ENCODE data around the gene ORC6. TPM values are rescaled to one million over a fixed set of nuclear protein-coding genes. Genes with fewer than 3 reads are reported as not detected.

ORC6 gene
- total RNA-seq, 4 donors from 2014 or later, result 3.4 to 12.6 (median 7.7) TPM

GRCh38 chr16:46728806-46729205 lies 39.3 kb downstream of the ORC6 start:
- no peak overlapping the region for H3K27ac ChIP-seq
- WGBS, 2 donors, result 75 to 87% methylated on average over 10 to 12 of the region's 14 CpGs
- DNase-seq, result no peak
- H3K9me3 ChIP-seq, result no peaks in the 10 kb centered on the region
- intact Hi-C loops (cut with DNase I), result no loop called here
- no peaks in the 10 kb centered on the region for H3K27me3 ChIP-seq
- no peak overlapping the region for H3K4me3 ChIP-seq
- TF ChIP-seq CTCF (IDR thresholded peaks at IDR 0.05) (no peak), POLR2A (IDR thresholded peaks at IDR 0.05) (no peak)
- H3K36me3 ChIP-seq, result no peaks in the 10 kb centered on the region
- H3K4me1 ChIP-seq, result no peaks in the 10 kb centered on the region

DNA sequence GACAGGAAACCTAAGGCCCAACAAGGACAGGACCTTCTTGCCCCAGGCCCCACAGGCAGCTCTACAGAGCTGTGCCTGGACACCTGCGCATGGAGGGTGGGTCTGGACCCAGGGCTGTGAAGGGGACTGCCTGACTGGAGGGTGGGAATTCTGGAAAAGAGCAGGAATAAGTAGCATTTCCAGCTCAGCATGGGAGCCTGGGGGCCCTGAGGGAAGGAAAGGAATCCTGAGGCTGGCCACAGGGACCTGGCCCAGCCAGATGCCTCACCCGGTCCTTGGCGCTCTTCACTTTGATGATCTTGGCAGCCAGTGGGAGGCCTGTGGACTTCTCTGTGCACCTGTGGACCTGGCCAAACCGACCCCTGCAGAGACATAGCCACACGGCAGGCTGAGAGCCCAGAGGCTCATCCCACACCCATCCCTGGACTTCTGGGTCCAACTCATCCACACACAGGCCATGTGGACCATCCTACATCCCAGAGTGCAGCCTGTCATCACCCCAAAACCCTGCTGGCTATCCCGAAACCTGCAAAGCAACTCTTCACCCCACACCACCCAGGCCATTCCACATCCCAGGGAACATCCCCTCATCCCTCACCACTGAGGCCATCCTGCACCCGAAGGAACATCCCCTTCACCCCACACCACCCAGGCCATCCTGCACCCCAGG lies 40.0 kb downstream of the ORC6 start:
- TF ChIP-seq CTCF (IDR thresholded peaks at IDR 0.05), result no peak
- H3K4me1 ChIP-seq, result no peaks in the 10 kb centered on the region
- no peak for DNase-seq
- H3K9me3 ChIP-seq, result no peaks in the 10 kb centered on the region
- no peak overlapping the region for H3K4me3 ChIP-seq
- 76 to 87% methylated on average over 6 of the region's 7 CpGs for WGBS, 2 donors
- no peak overlapping the region for H3K27ac ChIP-seq
- H3K27me3 ChIP-seq, result no peaks in the 10 kb centered on the region
- intact Hi-C loops (cut with DNase I), result no loop called here
- H3K36me3 ChIP-seq, result no peaks in the 10 kb centered on the region

- WGBS, 2 donors, result 91 to 93% methylated on average over 7 to 8 of the region's 8 CpGs
- no peak overlapping the region for H3K27ac ChIP-seq
Measured at GRCh38 chr16:46730126-46730525, 40.7 kb downstream of the ORC6 start.

GRCh38 chr16:46730801-46731690 lies 41.6 kb downstream of the ORC6 start:
- intact Hi-C loops (cut with DNase I), result no loop called here
- TF ChIP-seq CTCF (IDR thresholded peaks at IDR 0.05), result no peak
- no peak for TF ChIP-seq POLR2A (IDR thresholded peaks at IDR 0.05)
- no peak for DNase-seq
- Histone ChIP-seq H3K4me1 (no peaks in the 10 kb centered on the region), H3K9me3 (no peaks in the 10 kb centered on the region), H3K4me3 (no peak overlapping the region), H3K27ac (no peak overlapping the region), H3K36me3 (no peaks in the 10 kb centered on the region), H3K27me3 (no peaks in the 10 kb centered on the region)
- WGBS, 2 donors, result 72 to 74% methylated on average over 10 to 16 of the region's 17 CpGs

More at GRCh38 chr16:46730126-46730525, 40.7 kb downstream of the ORC6 start:
- DNase-seq, result no peak
- H3K4me3 ChIP-seq, result no peak overlapping the region
- no peaks in the 10 kb centered on the region for H3K9me3 ChIP-seq
- H3K36me3 ChIP-seq, result no peaks in the 10 kb centered on the region
- no peak for TF ChIP-seq POLR2A (IDR thresholded peaks at IDR 0.05)
- H3K27me3 ChIP-seq, result no peaks in the 10 kb centered on the region
- intact Hi-C loops (cut with DNase I), result no loop called here
- H3K4me1 ChIP-seq, result no peaks in the 10 kb centered on the region

DNA sequence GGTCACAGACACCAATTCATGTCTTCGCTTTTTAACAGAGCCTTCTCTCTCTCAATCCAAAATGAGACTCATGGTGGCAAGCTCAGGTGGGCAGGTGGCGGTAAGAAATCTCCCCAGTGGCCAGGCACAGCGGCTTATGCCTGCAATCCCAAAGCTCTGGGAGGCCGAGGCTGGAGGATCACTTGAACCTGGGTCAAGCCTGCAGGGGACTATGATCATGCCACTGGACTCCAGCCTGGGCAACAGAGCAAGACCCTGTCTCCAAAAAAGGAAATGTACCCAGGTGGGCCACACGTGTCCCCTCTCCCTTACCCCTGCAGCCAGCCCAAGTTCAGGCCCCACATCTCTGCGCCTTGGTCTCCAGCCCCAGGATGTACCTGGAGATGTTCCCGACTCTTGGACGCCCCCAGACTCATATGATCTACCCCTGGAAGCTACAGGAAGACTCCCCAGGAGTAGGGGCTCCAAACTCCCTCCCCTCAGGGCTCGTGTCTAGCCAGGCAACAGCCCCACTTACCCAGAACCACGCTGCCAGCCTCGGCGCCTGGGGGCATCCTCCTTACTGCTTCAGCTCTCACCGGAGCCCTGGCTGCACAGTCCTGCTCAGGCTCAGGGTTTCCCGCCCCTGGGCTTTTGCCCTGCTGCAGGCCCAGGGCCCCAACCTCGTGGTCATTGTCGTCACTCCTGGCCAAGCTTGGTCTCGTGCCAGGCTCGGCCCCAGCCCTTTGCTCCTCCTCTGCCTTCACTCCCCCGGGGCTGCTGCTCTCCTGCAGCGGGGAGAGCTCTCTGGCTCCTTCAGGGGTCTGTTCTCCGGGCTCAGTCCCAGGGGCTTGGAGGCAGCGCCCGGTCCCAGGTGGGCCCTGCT lies 42.5 kb downstream of the ORC6 start:
- TF ChIP-seq CTCF (IDR thresholded peaks at IDR 0.05), result no peak
- no peak for TF ChIP-seq POLR2A (IDR thresholded peaks at IDR 0.05)
- no peak overlapping the region for H3K27ac ChIP-seq
- DNase-seq, result no peak
- H3K4me1 ChIP-seq, result no peaks in the 10 kb centered on the region
- H3K9me3 ChIP-seq, result no peaks in the 10 kb centered on the region
- no peaks in the 10 kb centered on the region for H3K27me3 ChIP-seq
- intact Hi-C loops (cut with DNase I), result no loop called here
- WGBS, 2 donors, result 67 to 85% methylated on average over 11 to 13 of the region's 23 CpGs
- no peaks in the 10 kb centered on the region for H3K36me3 ChIP-seq
- no peak overlapping the region for H3K4me3 ChIP-seq

Measured in esophagus squamous epithelium (tissue), 5 donors.